Muscle of leg (tissue), 11 donors: ENCODE data around the gene IGDCC3. TPM values are rescaled to one million over a fixed set of nuclear protein-coding genes. Genes with fewer than 3 reads are reported as not detected.

Experiments
- DNase-seq: peaks from one replicate; pipeline ENCODE4 v3.0.0; 2013
- H3K27ac ChIP-seq: one replicate; pipeline ENCODE4 v1.5.1; 2013; ENCODE audit warnings: mild to moderate bottlenecking, low read length, control low read depth
- H3K27me3 ChIP-seq: one replicate; pipeline ENCODE4 v1.6.1; 2013; ENCODE audit warnings: low read length; ENCODE audit not compliant: control insufficient read depth, insufficient read depth
- H3K36me3 ChIP-seq: one replicate; pipeline ENCODE4 v1.6.1; 2013; ENCODE audit warnings: low read length; ENCODE audit not compliant: control insufficient read depth, insufficient read depth
- H3K4me1 ChIP-seq: one replicate; pipeline ENCODE4 v1.6.1; 2013; ENCODE audit warnings: low read length; ENCODE audit not compliant: control insufficient read depth, insufficient read depth
- H3K4me3 ChIP-seq: one replicate; pipeline ENCODE4 v1.5.1; 2013; ENCODE audit warnings: low read length, control low read depth
- H3K9me3 ChIP-seq: replicated peaks from 2 replicates; pipeline ENCODE4 v1.6.1; 2013; ENCODE audit warnings: low read depth, low read length; ENCODE audit not compliant: control insufficient read depth
- WGBS: methylation state at CpG from one replicate; pipeline ENCODE4 v1.1.5; 2013; ENCODE audit warnings: missing lambda C conversion rate; ENCODE audit not compliant: insufficient coverage; 5-methylcytosine and 5-hydroxymethylcytosine counted together
- polyA plus RNA-seq, 8 donors: library from polyadenylated mRNA; unstranded; fragments of 120-200 nt; gene quantifications; one replicate each; pipeline versions ENCODE4 v1.2.1 to v1.2.3, GENCODE V29; 2013; ENCODE audit warnings: inconsistent platforms in 1 of 8, low replicate concordance in 1 of 8; ENCODE audit not compliant: insufficient read length in 8 of 8, insufficient read depth in 1 of 8
- total RNA-seq: library from RNA; stranded (reverse); fragments of 120-200 nt; gene quantifications from one replicate; pipeline ENCODE4 v1.2.4, GENCODE V29; 2013

Gene IGDCC3
- total and polyA plus RNA-seq, 9 donors, result 1.8 to 3.6 (median 2.5) TPM

DNA sequence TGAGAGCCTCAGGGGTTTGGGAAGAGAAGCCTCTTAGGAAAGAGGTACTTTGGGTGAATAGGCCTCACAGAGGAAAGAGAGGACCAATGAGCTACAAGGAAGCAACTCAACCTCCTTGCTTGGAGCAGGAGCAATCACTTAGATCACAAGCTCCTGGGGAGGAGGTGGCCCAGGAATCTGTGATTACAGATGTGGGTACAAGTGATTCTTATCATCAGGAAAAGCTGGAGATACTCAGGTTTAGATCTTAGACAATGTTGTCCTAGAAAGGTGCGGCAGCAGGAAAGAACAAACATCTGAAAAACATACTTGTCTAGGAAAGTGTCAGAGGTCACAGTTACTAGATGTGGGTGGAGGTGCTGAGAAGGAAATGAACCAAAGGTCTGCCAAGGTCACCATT, 99.3 kb downstream of the IGDCC3 start:
- no peaks in the 10 kb centered on the region for H3K9me3 ChIP-seq
- H3K27ac ChIP-seq, result no peak overlapping the region
- no peak for DNase-seq
- H3K36me3 ChIP-seq, result peaks cover 21% of the 10 kb centered on the region
- no peak overlapping the region for H3K4me3 ChIP-seq
- H3K27me3 ChIP-seq, result no peaks in the 10 kb centered on the region
- WGBS, result 100% methylated on average over 1 of the region's 1 CpG
- no peaks in the 10 kb centered on the region for H3K4me1 ChIP-seq

Other genes with a start within 250 kb of the IGDCC3 start
- gene PDCD7, start 244.2 kb downstream of the IGDCC3 start, total RNA-seq, result 11.6 TPM
- gene PDCD7, start 244.2 kb downstream of the IGDCC3 start, polyA plus RNA-seq, result 10 to 100 TPM; 18.0 to 25.4 (median 22.4) TPM
- gene CLPX, start 192.7 kb downstream of the IGDCC3 start, total RNA-seq, result 33.9 TPM
- 10 to 100 TPM; 30.0 to 45.9 (median 40.0) TPM for gene CLPX, start 192.7 kb downstream of the IGDCC3 start, polyA plus RNA-seq
- gene CILP, start 166.5 kb downstream of the IGDCC3 start, total RNA-seq, result 32.5 TPM
- 10 to 100 TPM; 10.4 to 31.6 (median 17.0) TPM for gene CILP, start 166.5 kb downstream of the IGDCC3 start, polyA plus RNA-seq
- gene PARP16, start 91.1 kb downstream of the IGDCC3 start, total RNA-seq, result 9.0 TPM
- gene PARP16, start 91.1 kb downstream of the IGDCC3 start, polyA plus RNA-seq, result 10 to 100 TPM; 10.4 to 14.6 (median 11.7) TPM
- gene RNU5A-1, start 82.0 kb downstream of the IGDCC3 start, total RNA-seq, result 92.5 TPM
- not detected for gene RNU5A-1, start 82.0 kb downstream of the IGDCC3 start, polyA plus RNA-seq
- gene RNU5B-1, start 73.3 kb downstream of the IGDCC3 start, total RNA-seq, result 283 TPM
- not detected for gene RNU5B-1, start 73.3 kb downstream of the IGDCC3 start, polyA plus RNA-seq
- gene IGDCC4, start 44.9 kb upstream of the IGDCC3 start, total RNA-seq, result 28.6 TPM
- 100 to 1,000 TPM in 1 of 8 donors, 10 to 100 TPM in 7; 67.7 to 103 (median 86.5) TPM for gene IGDCC4, start 44.9 kb upstream of the IGDCC3 start, polyA plus RNA-seq
- gene DPP8, start 139.7 kb upstream of the IGDCC3 start, total RNA-seq, result 22.8 TPM
- 10 to 100 TPM; 14.4 to 23.2 (median 20.3) TPM for gene DPP8, start 139.7 kb upstream of the IGDCC3 start, polyA plus RNA-seq
- gene HACD3, start 152.5 kb upstream of the IGDCC3 start, total RNA-seq, result 50.0 TPM
- gene HACD3, start 152.5 kb upstream of the IGDCC3 start, polyA plus RNA-seq, result 10 to 100 TPM; 40.0 to 58.2 (median 45.1) TPM
- 18.0 TPM for gene INTS14, start 233.1 kb upstream of the IGDCC3 start, total RNA-seq
- 10 to 100 TPM; 20.3 to 26.8 (median 23.3) TPM for gene INTS14, start 233.1 kb upstream of the IGDCC3 start, polyA plus RNA-seq
- gene SLC24A1, start 243.9 kb upstream of the IGDCC3 start, total RNA-seq, result 5.5 TPM
- 10 to 100 TPM in 1 of 8 donors, 1 to 10 TPM in 7; 6.0 to 13.5 (median 7.8) TPM for gene SLC24A1, start 243.9 kb upstream of the IGDCC3 start, polyA plus RNA-seq